Loucy (cell line): ENCODE results near the gene CLCN5.
A peak's percentile ranks its signal among the peaks of the same experiment; 100 is the strongest.

Source experiments
- EZH2phosphoT487 ChIP-seq: fragments of 200-600 bp; IDR thresholded peaks from 2 replicates; pipeline ENCODE4 v1.6.1; 2018; ENCODE audit warnings: antibody characterized with exemption, mild to moderate bottlenecking, moderate library complexity, borderline replicate concordance
- TF ChIP-seq, protein P1 (sequence below): fragments of 200-600 bp; sonication (generic); conservative IDR thresholded peaks from 2 replicates; pipeline ENCODE4 v1.5.1; 2014; ENCODE audit warnings: mild to moderate bottlenecking, antibody characterized with exemption, low read length

DNA sequence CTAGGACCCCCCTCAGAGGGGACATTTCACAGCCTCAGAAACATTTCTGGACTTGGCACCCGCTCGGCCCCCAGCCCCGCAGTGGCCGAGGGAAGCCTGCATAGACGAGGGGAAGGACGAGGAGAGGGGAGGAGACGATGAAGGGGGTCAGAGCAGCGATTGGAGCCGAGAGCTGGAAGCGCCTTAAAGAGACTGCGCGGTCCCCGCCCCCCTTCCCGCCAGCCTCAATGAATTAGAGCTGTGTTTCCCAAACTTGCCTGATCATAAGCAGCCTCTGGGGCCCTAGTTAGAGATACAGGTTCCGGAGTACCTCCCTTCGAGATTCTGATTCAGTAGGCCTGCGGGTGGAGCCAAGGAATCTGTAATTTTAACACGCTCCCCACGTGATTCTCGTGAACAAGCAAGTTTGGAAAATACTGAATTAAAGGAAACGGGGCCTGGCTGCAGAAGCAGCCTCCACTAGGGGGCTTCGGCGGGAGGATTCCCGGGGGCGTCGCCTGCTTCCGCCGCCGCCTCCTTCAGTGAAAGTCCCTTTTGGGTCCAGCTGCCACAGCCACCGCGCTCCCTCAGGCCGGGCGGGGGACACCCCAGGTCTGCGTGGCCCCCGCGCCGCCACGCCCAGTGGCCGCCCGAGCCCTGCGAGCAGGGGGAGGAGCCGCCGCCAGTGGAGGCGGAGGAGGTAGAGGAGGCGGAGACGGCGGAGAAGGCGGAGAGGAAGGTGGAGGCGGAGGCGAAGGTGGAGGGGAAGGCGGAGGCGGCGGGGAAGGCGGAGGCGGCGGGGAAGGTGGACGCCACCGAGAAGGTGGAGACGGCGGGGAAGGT, 43.4 kb upstream of the CLCN5 start, which contains the start of gene USP27X:
- no peak for TF ChIP-seq EZH2phosphoT487
- TF ChIP-seq, protein P1, sequence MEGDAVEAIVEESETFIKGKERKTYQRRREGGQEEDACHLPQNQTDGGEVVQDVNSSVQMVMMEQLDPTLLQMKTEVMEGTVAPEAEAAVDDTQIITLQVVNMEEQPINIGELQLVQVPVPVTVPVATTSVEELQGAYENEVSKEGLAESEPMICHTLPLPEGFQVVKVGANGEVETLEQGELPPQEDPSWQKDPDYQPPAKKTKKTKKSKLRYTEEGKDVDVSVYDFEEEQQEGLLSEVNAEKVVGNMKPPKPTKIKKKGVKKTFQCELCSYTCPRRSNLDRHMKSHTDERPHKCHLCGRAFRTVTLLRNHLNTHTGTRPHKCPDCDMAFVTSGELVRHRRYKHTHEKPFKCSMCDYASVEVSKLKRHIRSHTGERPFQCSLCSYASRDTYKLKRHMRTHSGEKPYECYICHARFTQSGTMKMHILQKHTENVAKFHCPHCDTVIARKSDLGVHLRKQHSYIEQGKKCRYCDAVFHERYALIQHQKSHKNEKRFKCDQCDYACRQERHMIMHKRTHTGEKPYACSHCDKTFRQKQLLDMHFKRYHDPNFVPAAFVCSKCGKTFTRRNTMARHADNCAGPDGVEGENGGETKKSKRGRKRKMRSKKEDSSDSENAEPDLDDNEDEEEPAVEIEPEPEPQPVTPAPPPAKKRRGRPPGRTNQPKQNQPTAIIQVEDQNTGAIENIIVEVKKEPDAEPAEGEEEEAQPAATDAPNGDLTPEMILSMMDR: peak; percentile 50
